ENCODE results near the gene FAM162A. TPM values are rescaled to one million over a fixed set of nuclear protein-coding genes. Genes with fewer than 3 reads are reported as not detected.
A peak's percentile ranks its signal among the peaks of the same experiment; 100 is the strongest.

The FAM162A gene
- total RNA-seq, 4 donors from 2014 or later, result 32.7 to 46.5 (median 43.7) TPM

DNA sequence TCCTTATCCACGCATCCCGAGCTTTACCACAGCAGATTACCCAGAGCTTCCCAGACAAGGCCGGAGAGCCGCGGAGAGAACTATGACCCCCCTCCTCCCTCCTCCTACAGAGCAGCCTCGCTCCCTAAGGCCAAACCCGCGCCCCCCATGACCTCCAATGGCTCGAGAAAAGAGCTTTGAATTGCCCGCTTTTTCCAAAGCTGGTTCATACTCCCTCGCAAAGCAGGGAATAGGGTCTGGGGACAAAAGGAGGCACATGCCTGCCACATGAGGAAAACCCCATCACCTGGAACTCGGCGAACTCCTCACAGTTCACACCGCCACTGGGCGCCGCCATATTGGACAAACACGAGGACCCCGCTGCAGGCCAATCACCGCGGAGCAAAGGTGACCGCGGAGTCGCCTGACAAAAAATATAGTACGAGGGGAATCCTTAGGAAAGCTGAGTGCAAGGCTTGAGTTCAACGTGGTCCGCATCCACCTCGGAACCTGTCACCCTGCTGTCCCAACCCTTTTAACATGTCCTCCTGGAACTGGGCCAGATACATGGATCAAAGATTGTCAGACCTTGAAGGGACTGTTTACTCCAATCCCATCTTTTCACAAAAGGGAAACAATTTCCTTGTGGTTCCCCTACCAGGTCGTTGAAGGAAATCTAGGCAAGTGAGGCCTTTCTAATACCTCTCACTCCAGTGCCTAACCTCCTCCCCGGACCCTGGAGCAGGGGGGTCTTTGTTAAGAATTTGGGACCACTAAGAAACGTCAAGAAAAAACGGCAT lies 905 bp upstream of the FAM162A start, which contains the start of gene MIX23:
Gene MIX23 (minus strand): TSS at position 344 of the 779 bp plus-strand sequence. CDS start 7 bp downstream, at position 337.
- 1% methylated on average over 20 to 24 of the region's 31 CpGs for WGBS, 2 donors (ENCODE audit: low coverage in 1 of 2)
- Histone ChIP-seq H3K4me1 (peaks cover 3 to 47% (median 10%) of the 10 kb centered on the region in 3 donors), H3K36me3 (peaks cover 0 to 8% of the 10 kb centered on the region in 2 donors), H3K9me3 (no peaks in the 10 kb centered on the region), H3K4me3 (peak within 1 kb of the TSS; percentile 79 to 98), H3K27me3 (no peaks in the 10 kb centered on the region), H3K27ac (peak within 1 kb of the TSS; percentile 87 to 94 (median 92))
- peak; percentile 80 for ATAC-seq
- TF ChIP-seq POLR2A (IDR thresholded peaks at IDR 0.05) (peak; percentile 14 to 28), POLR2AphosphoS5 (IDR thresholded peaks at IDR 0.05) (peak; percentile 46), EP300 (IDR thresholded peaks at IDR 0.05) (no peak)
- TF ChIP-seq, protein P1, sequence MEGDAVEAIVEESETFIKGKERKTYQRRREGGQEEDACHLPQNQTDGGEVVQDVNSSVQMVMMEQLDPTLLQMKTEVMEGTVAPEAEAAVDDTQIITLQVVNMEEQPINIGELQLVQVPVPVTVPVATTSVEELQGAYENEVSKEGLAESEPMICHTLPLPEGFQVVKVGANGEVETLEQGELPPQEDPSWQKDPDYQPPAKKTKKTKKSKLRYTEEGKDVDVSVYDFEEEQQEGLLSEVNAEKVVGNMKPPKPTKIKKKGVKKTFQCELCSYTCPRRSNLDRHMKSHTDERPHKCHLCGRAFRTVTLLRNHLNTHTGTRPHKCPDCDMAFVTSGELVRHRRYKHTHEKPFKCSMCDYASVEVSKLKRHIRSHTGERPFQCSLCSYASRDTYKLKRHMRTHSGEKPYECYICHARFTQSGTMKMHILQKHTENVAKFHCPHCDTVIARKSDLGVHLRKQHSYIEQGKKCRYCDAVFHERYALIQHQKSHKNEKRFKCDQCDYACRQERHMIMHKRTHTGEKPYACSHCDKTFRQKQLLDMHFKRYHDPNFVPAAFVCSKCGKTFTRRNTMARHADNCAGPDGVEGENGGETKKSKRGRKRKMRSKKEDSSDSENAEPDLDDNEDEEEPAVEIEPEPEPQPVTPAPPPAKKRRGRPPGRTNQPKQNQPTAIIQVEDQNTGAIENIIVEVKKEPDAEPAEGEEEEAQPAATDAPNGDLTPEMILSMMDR (IDR thresholded peaks at IDR 0.05), result no peak

DNA sequence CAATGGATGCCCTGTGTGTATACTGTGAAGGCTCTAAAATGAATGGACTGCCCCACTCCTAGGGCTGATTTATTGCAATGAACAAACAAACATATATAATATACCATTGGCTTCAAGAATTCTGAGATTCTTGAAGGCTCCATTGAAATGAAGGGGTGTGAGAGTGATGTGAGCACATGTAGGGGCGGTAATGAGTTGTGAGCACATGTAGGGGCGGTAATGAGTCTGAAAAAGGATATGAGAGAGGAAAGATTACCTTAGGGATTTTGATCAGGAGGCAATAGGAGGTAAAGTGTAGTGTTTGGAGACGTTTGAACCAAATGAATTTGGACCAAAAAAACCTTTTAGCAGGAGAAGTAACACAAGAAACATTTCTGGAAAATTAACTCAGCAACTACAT lies 3.7 kb downstream of the FAM162A start:
- Histone ChIP-seq H3K36me3 (no peaks in the 10 kb centered on the region), H3K4me1 (peaks cover under 1 to 57% (median 4%) of the 10 kb centered on the region in 3 donors), H3K27ac (no peak overlapping the region), H3K4me3 (no peak overlapping the region), H3K9me3 (no peaks in the 10 kb centered on the region), H3K27me3 (no peaks in the 10 kb centered on the region)
- 67 to 78% methylated on average over 1 to 3 of the region's 3 CpGs for WGBS, 2 donors (ENCODE audit: low coverage in 1 of 2)
- ATAC-seq, result no peak
- TF ChIP-seq POLR2A (IDR thresholded peaks at IDR 0.05), result no peak
- TF ChIP-seq EP300 (IDR thresholded peaks at IDR 0.05), result no peak
- no peak for TF ChIP-seq POLR2AphosphoS5 (IDR thresholded peaks at IDR 0.05)
- TF ChIP-seq, protein P1 (IDR thresholded peaks at IDR 0.05), result no peak

DNA sequence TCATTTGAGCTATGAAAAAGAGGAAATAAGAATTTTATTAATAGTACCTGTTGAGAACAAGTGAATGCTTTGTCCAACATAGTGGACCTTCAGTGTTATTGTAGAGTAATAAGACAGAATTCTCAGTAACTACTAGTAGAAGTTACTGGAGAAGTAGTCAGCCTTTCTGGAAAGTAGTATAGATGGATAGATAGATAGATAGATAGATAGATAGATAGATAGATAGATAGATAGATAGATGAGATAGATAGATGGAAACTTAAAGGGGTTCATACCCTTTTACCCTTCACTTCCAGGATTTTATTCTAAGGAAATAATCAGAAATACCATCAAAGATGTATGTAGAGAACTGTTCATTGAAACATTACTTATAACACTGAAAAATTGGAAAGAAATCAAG lies 5.2 kb downstream of the FAM162A start:
- H3K27me3 ChIP-seq, result no peaks in the 10 kb centered on the region
- TF ChIP-seq POLR2A (IDR thresholded peaks at IDR 0.05) (no peak), EP300 (IDR thresholded peaks at IDR 0.05) (no peak), POLR2AphosphoS5 (IDR thresholded peaks at IDR 0.05) (no peak)
- TF ChIP-seq, protein P1 (IDR thresholded peaks at IDR 0.05), result no peak
- ATAC-seq, result no peak

DNA sequence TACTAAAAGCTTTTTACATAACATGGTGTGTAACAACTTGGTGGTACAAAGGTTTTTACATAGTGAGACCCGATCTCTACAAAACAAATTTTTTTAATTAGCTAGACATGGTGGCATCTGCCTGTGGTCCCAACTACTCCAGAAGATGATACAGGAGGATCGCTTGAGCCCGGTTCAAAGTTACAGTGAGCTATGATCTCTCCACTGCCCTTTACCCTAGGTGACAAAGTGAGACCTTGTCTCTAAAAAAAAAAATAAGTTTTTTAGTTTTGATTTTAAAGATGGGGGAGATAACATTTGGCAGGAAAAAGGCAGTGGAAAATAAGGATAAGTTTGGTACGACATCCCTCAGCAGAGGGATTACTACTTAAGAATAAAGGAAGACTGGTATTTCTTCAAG lies 5.9 kb downstream of the FAM162A start:
- Histone ChIP-seq H3K27me3 (no peaks in the 10 kb centered on the region), H3K4me1 (peaks cover 4 to 61% (median 5%) of the 10 kb centered on the region in 3 donors), H3K36me3 (peaks cover 0 to 12% of the 10 kb centered on the region in 2 donors), H3K27ac (peak overlapping the region in 2 of 4 donors; percentile 31 to 53), H3K4me3 (no peak overlapping the region), H3K9me3 (no peaks in the 10 kb centered on the region)
- TF ChIP-seq POLR2AphosphoS5 (IDR thresholded peaks at IDR 0.05) (no peak), EP300 (IDR thresholded peaks at IDR 0.05) (no peak), POLR2A (IDR thresholded peaks at IDR 0.05) (no peak)
- TF ChIP-seq, protein P1 (IDR thresholded peaks at IDR 0.05), result no peak
- WGBS, 2 donors (ENCODE audit: low coverage in 1 of 2), result 89 to 100% methylated on average over 3 of the region's 4 CpGs
- ATAC-seq, result no peak

More for the DNA sequence above, 5.2 kb downstream of the FAM162A start:
- peaks cover 0 to 9% of the 10 kb centered on the region in 2 donors for H3K36me3 ChIP-seq
- H3K4me3 ChIP-seq, result no peak overlapping the region
- no peak overlapping the region for H3K27ac ChIP-seq
- H3K9me3 ChIP-seq, result no peaks in the 10 kb centered on the region
- H3K4me1 ChIP-seq, result peaks cover 4 to 67% (median 5%) of the 10 kb centered on the region in 3 donors

DNA sequence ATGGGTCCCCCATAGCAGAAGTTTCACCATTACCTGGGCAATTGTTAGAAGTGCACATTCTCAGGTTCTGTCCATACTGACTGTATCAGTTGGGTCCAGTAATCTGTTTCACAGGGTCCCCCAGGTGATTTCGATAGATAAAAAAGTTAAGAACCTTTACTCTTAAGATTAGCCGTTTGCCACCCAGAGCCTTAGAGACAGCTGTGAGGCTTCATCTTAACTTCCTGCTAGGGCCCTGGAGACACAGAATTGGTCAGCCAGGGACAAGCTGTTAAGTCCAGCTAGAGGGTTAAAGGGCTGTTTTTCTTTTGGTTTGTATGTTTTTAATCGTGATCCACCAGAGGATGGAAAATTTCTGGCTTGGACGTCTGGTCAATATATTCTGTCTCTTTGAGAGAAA lies 6.7 kb downstream of the FAM162A start:
- Histone ChIP-seq H3K36me3 (peaks cover 0 to 12% of the 10 kb centered on the region in 2 donors), H3K27ac (peak overlapping the region in 3 of 4 donors; percentile 31 to 53 (median 42)), H3K4me3 (no peak overlapping the region), H3K9me3 (no peaks in the 10 kb centered on the region), H3K4me1 (peaks cover 0 to 53% (median 5%) of the 10 kb centered on the region in 3 donors), H3K27me3 (no peaks in the 10 kb centered on the region)
- no peak for TF ChIP-seq EP300 (IDR thresholded peaks at IDR 0.05)
- TF ChIP-seq, protein P1 (IDR thresholded peaks at IDR 0.05), result no peak
- no peak for ATAC-seq
- WGBS, 2 donors (ENCODE audit: low coverage in 1 of 2), result 28 to 57% methylated on average over 2 to 4 of the region's 4 CpGs

Data from gastroesophageal sphincter (tissue), 4 donors.